D721Med (cell line): ENCODE measurements around the gene LAMA1.
A peak's percentile ranks its signal among the peaks of the same experiment; 100 is the strongest.

Source experiments
- DNase-seq: peaks from one replicate; pipeline ENCODE4 v3.0.0; 2011; ENCODE audit warnings: low spot score; ENCODE audit not compliant: insufficient read length
- FAIRE-seq: peaks from 2 replicates; lab custom pipeline; 2011; peaks lifted over from hg19 to GRCh38; lab: Jason Lieb, UNC
- TF ChIP-seq, protein P1 (sequence below): IDR thresholded peaks from 2 replicates; pipeline ENCODE4 v1.5.1; 2012; ENCODE audit warnings: mild to moderate bottlenecking, control low read depth; ENCODE audit not compliant: insufficient read depth; ENCODE audit errors: missing control alignments

The LAMA1 gene

DNA sequence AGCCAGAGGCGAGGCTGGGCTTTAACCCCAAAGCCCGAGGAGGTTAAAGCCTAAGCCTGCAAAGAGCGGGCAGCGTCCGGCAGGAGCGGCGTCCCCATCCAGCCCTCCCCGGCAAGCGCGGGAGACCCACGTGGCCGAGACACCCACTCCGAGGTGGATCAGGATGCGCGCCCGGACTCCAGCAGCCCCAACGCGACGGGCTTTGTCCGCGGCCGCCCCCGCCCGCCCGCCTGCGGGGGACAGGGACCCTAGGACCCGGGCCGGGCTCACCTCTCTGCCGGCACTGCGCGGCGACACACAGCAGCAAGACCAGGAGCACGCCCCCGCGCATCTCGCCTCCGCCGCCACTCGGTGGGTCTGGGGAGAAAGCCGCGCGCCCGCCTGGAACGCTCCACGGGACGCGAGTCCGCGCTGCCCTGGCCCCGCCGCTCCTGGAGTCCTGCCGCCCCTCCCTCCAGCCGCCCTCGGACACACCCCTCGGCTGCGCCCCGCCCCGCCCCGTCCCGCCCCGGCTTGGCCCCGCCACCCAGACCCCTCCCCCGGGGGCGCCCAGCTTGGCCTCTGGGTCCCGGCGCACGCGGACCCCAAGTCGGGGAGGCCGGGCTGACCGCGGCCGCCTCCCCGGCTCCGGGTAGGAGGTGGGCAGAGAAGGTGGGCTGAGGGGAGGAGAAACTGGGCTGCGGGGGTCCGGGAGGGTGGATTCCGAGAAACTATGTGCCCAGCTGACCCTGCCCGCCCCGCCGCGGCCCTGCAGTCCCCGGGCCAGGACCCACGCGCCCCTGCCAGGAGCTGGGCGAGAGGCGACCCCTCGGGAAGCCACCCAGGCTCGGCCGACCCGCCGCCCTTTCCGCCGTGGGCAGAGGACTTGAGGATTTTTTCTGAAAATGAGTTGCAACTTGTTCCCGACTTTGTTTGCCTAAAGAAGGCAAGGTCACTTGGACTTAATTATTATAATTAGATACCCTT lies at the start of gene LAMA1:
Gene LAMA1 (minus strand): TSS at position 408 of the 966 bp plus-strand sequence. CDS start 77 bp downstream, at position 331.
- FAIRE-seq (no peak), DNase-seq (no peak)
- TF ChIP-seq, protein P1, sequence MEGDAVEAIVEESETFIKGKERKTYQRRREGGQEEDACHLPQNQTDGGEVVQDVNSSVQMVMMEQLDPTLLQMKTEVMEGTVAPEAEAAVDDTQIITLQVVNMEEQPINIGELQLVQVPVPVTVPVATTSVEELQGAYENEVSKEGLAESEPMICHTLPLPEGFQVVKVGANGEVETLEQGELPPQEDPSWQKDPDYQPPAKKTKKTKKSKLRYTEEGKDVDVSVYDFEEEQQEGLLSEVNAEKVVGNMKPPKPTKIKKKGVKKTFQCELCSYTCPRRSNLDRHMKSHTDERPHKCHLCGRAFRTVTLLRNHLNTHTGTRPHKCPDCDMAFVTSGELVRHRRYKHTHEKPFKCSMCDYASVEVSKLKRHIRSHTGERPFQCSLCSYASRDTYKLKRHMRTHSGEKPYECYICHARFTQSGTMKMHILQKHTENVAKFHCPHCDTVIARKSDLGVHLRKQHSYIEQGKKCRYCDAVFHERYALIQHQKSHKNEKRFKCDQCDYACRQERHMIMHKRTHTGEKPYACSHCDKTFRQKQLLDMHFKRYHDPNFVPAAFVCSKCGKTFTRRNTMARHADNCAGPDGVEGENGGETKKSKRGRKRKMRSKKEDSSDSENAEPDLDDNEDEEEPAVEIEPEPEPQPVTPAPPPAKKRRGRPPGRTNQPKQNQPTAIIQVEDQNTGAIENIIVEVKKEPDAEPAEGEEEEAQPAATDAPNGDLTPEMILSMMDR: no peak

DNA sequence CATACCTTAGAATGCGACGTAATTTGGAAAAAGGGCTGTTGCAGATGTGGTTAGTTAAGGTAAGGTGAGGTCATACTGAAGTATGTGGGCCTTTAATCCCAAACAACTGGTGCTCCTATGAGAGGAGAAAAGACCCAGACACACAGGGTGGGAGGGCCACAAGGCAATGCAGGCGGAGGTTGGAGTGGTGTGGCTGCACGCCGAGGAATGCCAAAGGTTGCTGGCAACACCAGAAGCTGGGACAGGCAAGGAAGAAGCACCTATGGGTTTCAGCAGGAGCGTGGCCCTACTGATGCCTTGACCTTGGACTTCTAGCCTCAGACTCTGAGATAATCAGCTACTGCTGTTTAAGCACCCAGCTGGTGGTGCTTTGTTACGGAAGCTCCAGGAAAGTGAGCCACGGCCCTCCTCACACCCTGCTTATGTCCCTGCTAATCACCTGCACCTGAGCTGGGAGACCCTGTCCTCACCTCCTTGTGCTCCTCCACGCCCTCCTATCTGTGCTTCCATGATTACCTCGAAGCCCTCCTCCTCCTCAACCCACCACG lies 48.3 kb upstream of the LAMA1 start:
- TF ChIP-seq, protein P1: no peak
- DNase-seq (no peak), FAIRE-seq (no peak)

GRCh38 chr18:7164323-7165004 lies 46.9 kb upstream of the LAMA1 start:
- FAIRE-seq (peak; percentile 80), DNase-seq (no peak)

DNA sequence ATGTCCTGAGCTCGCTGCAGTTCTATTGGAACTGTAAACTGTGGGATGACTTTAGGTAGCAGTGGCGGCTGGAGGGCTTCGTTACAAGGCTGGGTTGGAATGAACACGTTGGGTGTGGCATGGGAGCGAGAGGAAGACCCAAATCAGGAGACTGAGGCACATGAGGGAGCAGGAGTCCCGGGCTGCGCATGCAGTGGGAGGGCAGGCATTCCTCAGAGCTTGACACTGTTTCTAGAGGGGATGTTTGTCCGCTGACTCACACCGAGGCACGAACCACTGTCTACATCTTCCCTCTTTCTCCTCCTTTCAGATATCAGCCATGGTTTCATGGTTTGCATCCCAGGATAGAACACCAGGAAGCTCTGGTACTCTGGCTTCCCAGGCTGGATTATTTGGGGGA lies 40.6 kb upstream of the LAMA1 start:
- FAIRE-seq (no peak), DNase-seq (no peak)
- TF ChIP-seq, protein P1: no peak

More at GRCh38 chr18:7164323-7165004, 46.9 kb upstream of the LAMA1 start:
- TF ChIP-seq, protein P1: peak; percentile 56

DNA sequence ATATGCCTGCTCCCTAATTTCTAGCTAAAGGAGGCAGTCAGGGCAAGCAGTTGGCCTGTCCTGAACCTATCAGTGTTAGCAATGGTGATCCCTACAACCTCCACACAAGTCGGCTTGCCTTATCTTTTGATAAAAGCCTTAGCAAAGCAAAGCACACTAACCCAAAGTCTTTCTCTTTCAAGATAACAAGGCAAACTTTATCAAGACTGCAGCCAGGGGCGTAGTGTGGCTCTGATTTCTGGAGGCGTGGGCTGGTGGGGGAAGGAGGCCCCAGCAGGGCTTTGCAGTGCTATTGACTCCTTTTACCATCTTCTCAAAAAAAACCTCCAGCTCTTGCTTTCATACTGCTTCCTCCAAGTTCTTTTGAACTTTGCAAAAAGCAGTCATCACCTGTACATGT lies 40.2 kb upstream of the LAMA1 start:
- DNase-seq (no peak), FAIRE-seq (no peak)
- TF ChIP-seq, protein P1: no peak

- no peak for FAIRE-seq
- no peak for DNase-seq
- TF ChIP-seq, protein P1: no peak
Observed at GRCh38 chr18:7155887-7156286, 38.3 kb upstream of the LAMA1 start.
